ENCODE measurements around the gene CDCP1. TPM values are rescaled to one million over a fixed set of nuclear protein-coding genes. Genes with fewer than 3 reads are reported as not detected.

The CDCP1 gene
- total RNA-seq, 5 donors from 2014 or later (not counting 1 experiment from before 2014, with no cell fraction given): 0.36 to 1.7 (median 0.55) TPM

GRCh38 chr3:45154641-45155147, 8.5 kb upstream of the CDCP1 start:
- DNase-seq (no peak), ATAC-seq (replicated peaks in 1 of 4) (no peak)
- no peaks in the 10 kb centered on the region for H3K36me3 ChIP-seq (ENCODE audit: control insufficient read depth in 2 of 2, extremely low read depth in 1 of 2, insufficient read depth in 1 of 2, low read length in 1 of 2)
- Mint-ChIP-seq H3K27me3 (peaks cover 0 to 2% of the 10 kb centered on the region in 2 donors), H3K36me3 (no peaks in the 10 kb centered on the region), H3K9me3 (peaks cover 5 to 15% (median 13%) of the 10 kb centered on the region in 3 donors), H3K27ac (no peak overlapping the region), H3K4me3 (no peak overlapping the region), H3K4me1 (no peaks in the 10 kb centered on the region)
- H3K4me3 ChIP-seq (ENCODE audit: control insufficient read depth in 1 of 2, extremely low read depth in 1 of 2, low read length in 1 of 2): no peak overlapping the region
- no peaks in the 10 kb centered on the region for H3K27me3 ChIP-seq (replicated peaks in 1 of 2; ENCODE audit: control insufficient read depth in 2 of 2, extremely low read depth in 1 of 2, insufficient read depth in 2 of 2, low read length in 1 of 2)
- WGBS (ENCODE audit: insufficient coverage): 90% methylated on average over 2 of the region's 6 CpGs
- H3K27ac ChIP-seq (ENCODE audit: low read length): no peak overlapping the region
- CTCF ChIA-PET: interaction anchor here in 1 of 2 donors (0.5 kb wide), 1 partner anchor 292 kb away, joined by 3 read pairs; no protein-coding TSS in a partner anchor
- H3K4me1 ChIP-seq (ENCODE audit: control insufficient read depth in 1 of 2, extremely low read depth in 1 of 2, insufficient read depth in 2 of 2, low read length in 2 of 2): no peaks in the 10 kb centered on the region
- POLR2A ChIA-PET: interaction anchor here in 1 of 2 donors (0.6 kb wide), 2 partner anchors 54 to 823 kb away, joined by 4 to 8 read pairs; no protein-coding TSS in a partner anchor
- no peaks in the 10 kb centered on the region for H3K9me3 ChIP-seq

GRCh38 chr3:45153658-45154437, 7.7 kb upstream of the CDCP1 start:
- POLR2A ChIA-PET: interaction anchor here in 1 of 2 donors (0.6 to 0.9 kb wide), 2 partner anchors 21 to 822 kb away, joined by 3 to 4 read pairs; no protein-coding TSS in a partner anchor
- no peaks in the 10 kb centered on the region for H3K9me3 ChIP-seq
- H3K36me3 ChIP-seq (ENCODE audit: control insufficient read depth in 2 of 2, extremely low read depth in 1 of 2, insufficient read depth in 1 of 2, low read length in 1 of 2): no peaks in the 10 kb centered on the region
- H3K4me3 ChIP-seq (ENCODE audit: control insufficient read depth in 1 of 2, extremely low read depth in 1 of 2, low read length in 1 of 2): no peak overlapping the region
- Mint-ChIP-seq H3K36me3 (no peaks in the 10 kb centered on the region), H3K4me3 (no peak overlapping the region), H3K27ac (no peak overlapping the region), H3K9me3 (peaks cover 5 to 15% (median 13%) of the 10 kb centered on the region in 3 donors), H3K4me1 (no peaks in the 10 kb centered on the region), H3K27me3 (peaks cover 0 to 2% of the 10 kb centered on the region in 2 donors)
- WGBS (ENCODE audit: insufficient coverage): 45% methylated on average over 2 of the region's 5 CpGs
- no peaks in the 10 kb centered on the region for H3K27me3 ChIP-seq (replicated peaks in 1 of 2; ENCODE audit: control insufficient read depth in 2 of 2, extremely low read depth in 1 of 2, insufficient read depth in 2 of 2, low read length in 1 of 2)
- no peak for ATAC-seq (replicated peaks in 1 of 4)
- no peaks in the 10 kb centered on the region for H3K4me1 ChIP-seq (ENCODE audit: control insufficient read depth in 1 of 2, extremely low read depth in 1 of 2, insufficient read depth in 2 of 2, low read length in 2 of 2)
- no peak for DNase-seq
- H3K27ac ChIP-seq (ENCODE audit: low read length): no peak overlapping the region
- CTCF ChIA-PET: interaction anchor here in 1 of 2 donors (0.7 kb wide), 1 partner anchor 31 kb away, joined by 3 read pairs; no protein-coding TSS in a partner anchor

- H3K4me3 ChIP-seq (ENCODE audit: control insufficient read depth in 1 of 2, extremely low read depth in 1 of 2, low read length in 1 of 2): no peak overlapping the region
- Mint-ChIP-seq H3K36me3 (no peaks in the 10 kb centered on the region), H3K27me3 (peaks cover 5 to 11% of the 10 kb centered on the region in 2 donors), H3K27ac (no peak overlapping the region), H3K4me1 (no peaks in the 10 kb centered on the region), H3K4me3 (no peak overlapping the region), H3K9me3 (peaks cover 5 to 15% (median 13%) of the 10 kb centered on the region in 3 donors)
- ChIA-PET CTCF (no interaction called here), POLR2A (interaction anchor here in 1 of 2 donors (0.7 kb wide), 1 partner anchor 59 kb away, joined by 3 read pairs; no protein-coding TSS in a partner anchor)
- no CpG with 5 or more reads among the region's 1 CpG for WGBS (ENCODE audit: insufficient coverage)
- no peaks in the 10 kb centered on the region for H3K36me3 ChIP-seq (ENCODE audit: control insufficient read depth in 2 of 2, extremely low read depth in 1 of 2, insufficient read depth in 1 of 2, low read length in 1 of 2)
- ATAC-seq (replicated peaks in 1 of 4) (no peak), DNase-seq (no peak)
- no peak overlapping the region for H3K27ac ChIP-seq (ENCODE audit: low read length)
- H3K4me1 ChIP-seq (ENCODE audit: control insufficient read depth in 1 of 2, extremely low read depth in 1 of 2, insufficient read depth in 2 of 2, low read length in 2 of 2): no peaks in the 10 kb centered on the region
- H3K27me3 ChIP-seq (replicated peaks in 1 of 2; ENCODE audit: control insufficient read depth in 2 of 2, extremely low read depth in 1 of 2, insufficient read depth in 2 of 2, low read length in 1 of 2): peaks cover 0 to 2% of the 10 kb centered on the region in 2 experiments
- no peaks in the 10 kb centered on the region for H3K9me3 ChIP-seq
Measured at GRCh38 chr3:45152307-45152706, 6.1 kb upstream of the CDCP1 start.

- peaks cover 3 to 7% (median 7%) of the 10 kb centered on the region in 3 donors for H3K4me1 Mint-ChIP-seq
- POLR2A ChIA-PET: no interaction called here
- no peak overlapping the region for H3K27ac Mint-ChIP-seq
Measured at GRCh38 chr3:45151100-45151499, 4.9 kb upstream of the CDCP1 start.

GRCh38 chr3:45148921-45149320, 2.7 kb upstream of the CDCP1 start:
- Histone ChIP-seq H3K27ac (ENCODE audit: low read length) (no peak overlapping the region), H3K4me3 (ENCODE audit: control insufficient read depth in 1 of 2, extremely low read depth in 1 of 2, low read length in 1 of 2) (no peak overlapping the region), H3K27me3 (replicated peaks in 1 of 2; ENCODE audit: control insufficient read depth in 2 of 2, extremely low read depth in 1 of 2, insufficient read depth in 2 of 2, low read length in 1 of 2) (peaks cover 0 to 28% of the 10 kb centered on the region in 2 experiments), H3K9me3 (no peaks in the 10 kb centered on the region), H3K36me3 (ENCODE audit: control insufficient read depth in 2 of 2, extremely low read depth in 1 of 2, insufficient read depth in 1 of 2, low read length in 1 of 2) (no peaks in the 10 kb centered on the region), H3K4me1 (ENCODE audit: control insufficient read depth in 1 of 2, extremely low read depth in 1 of 2, insufficient read depth in 2 of 2, low read length in 2 of 2) (peaks cover 5 to 19% of the 10 kb centered on the region in 2 experiments)
- no peak overlapping the region for H3K4me3 Mint-ChIP-seq
- ATAC-seq (replicated peaks in 1 of 4): no peak
- H3K36me3 Mint-ChIP-seq: no peaks in the 10 kb centered on the region
- H3K4me1 Mint-ChIP-seq: peaks cover 17 to 20% (median 17%) of the 10 kb centered on the region in 3 donors
- peaks cover 22 to 36% of the 10 kb centered on the region in 2 donors for H3K27me3 Mint-ChIP-seq
- no peak for DNase-seq
- no CpG with 5 or more reads among the region's 2 CpGs for WGBS (ENCODE audit: insufficient coverage)
- H3K9me3 Mint-ChIP-seq: peaks cover 5 to 15% (median 13%) of the 10 kb centered on the region in 3 donors
- POLR2A ChIA-PET: no interaction called here
- CTCF ChIA-PET: no interaction called here
- H3K27ac Mint-ChIP-seq: no peak overlapping the region

More at GRCh38 chr3:45151100-45151499, 4.9 kb upstream of the CDCP1 start:
- Histone ChIP-seq H3K4me3 (ENCODE audit: control insufficient read depth in 1 of 2, extremely low read depth in 1 of 2, low read length in 1 of 2) (no peak overlapping the region), H3K4me1 (ENCODE audit: control insufficient read depth in 1 of 2, extremely low read depth in 1 of 2, insufficient read depth in 2 of 2, low read length in 2 of 2) (peaks cover 0 to 4% of the 10 kb centered on the region in 2 experiments), H3K27ac (ENCODE audit: low read length) (no peak overlapping the region), H3K27me3 (replicated peaks in 1 of 2; ENCODE audit: control insufficient read depth in 2 of 2, extremely low read depth in 1 of 2, insufficient read depth in 2 of 2, low read length in 1 of 2) (peaks cover 0 to 14% of the 10 kb centered on the region in 2 experiments), H3K36me3 (ENCODE audit: control insufficient read depth in 2 of 2, extremely low read depth in 1 of 2, insufficient read depth in 1 of 2, low read length in 1 of 2) (no peaks in the 10 kb centered on the region), H3K9me3 (no peaks in the 10 kb centered on the region)
- no peak for ATAC-seq (replicated peaks in 1 of 4)
- Mint-ChIP-seq H3K9me3 (peaks cover 5 to 15% (median 13%) of the 10 kb centered on the region in 3 donors), H3K27me3 (peaks cover 14 to 19% of the 10 kb centered on the region in 2 donors), H3K36me3 (no peaks in the 10 kb centered on the region), H3K4me3 (no peak overlapping the region)
- no peak for DNase-seq
- no CpG with 5 or more reads among the region's 2 CpGs for WGBS (ENCODE audit: insufficient coverage)
- CTCF ChIA-PET: no interaction called here

GRCh38 chr3:45145223-45145622, 955 bp downstream of the CDCP1 start:
- Histone ChIP-seq H3K27ac (ENCODE audit: low read length) (no peak overlapping the region), H3K4me1 (ENCODE audit: control insufficient read depth in 1 of 2, extremely low read depth in 1 of 2, insufficient read depth in 2 of 2, low read length in 2 of 2) (peaks cover 5 to 19% of the 10 kb centered on the region in 2 experiments), H3K4me3 (ENCODE audit: control insufficient read depth in 1 of 2, extremely low read depth in 1 of 2, low read length in 1 of 2) (peak overlapping the region; percentile 8 to 93), H3K36me3 (ENCODE audit: control insufficient read depth in 2 of 2, extremely low read depth in 1 of 2, insufficient read depth in 1 of 2, low read length in 1 of 2) (no peaks in the 10 kb centered on the region), H3K27me3 (replicated peaks in 1 of 2; ENCODE audit: control insufficient read depth in 2 of 2, extremely low read depth in 1 of 2, insufficient read depth in 2 of 2, low read length in 1 of 2) (peaks cover 0 to 38% of the 10 kb centered on the region in 2 experiments), H3K9me3 (no peaks in the 10 kb centered on the region)
- 15% methylated on average over 7 of the region's 15 CpGs for WGBS (ENCODE audit: insufficient coverage)
- CTCF ChIA-PET: no interaction called here
- DNase-seq: no peak
- Mint-ChIP-seq H3K27ac (no peak overlapping the region), H3K27me3 (peaks cover 36 to 63% of the 10 kb centered on the region in 2 donors), H3K4me1 (peaks cover 17 to 25% (median 19%) of the 10 kb centered on the region in 3 donors), H3K36me3 (no peaks in the 10 kb centered on the region), H3K4me3 (peak overlapping the region; percentile 65 to 88 (median 65)), H3K9me3 (peaks cover 0 to 5% (median 4%) of the 10 kb centered on the region in 3 donors)
- no peak for ATAC-seq (replicated peaks in 1 of 4)
- POLR2A ChIA-PET: no interaction called here
